ENCODE data around the gene FBXL17.

DNA sequence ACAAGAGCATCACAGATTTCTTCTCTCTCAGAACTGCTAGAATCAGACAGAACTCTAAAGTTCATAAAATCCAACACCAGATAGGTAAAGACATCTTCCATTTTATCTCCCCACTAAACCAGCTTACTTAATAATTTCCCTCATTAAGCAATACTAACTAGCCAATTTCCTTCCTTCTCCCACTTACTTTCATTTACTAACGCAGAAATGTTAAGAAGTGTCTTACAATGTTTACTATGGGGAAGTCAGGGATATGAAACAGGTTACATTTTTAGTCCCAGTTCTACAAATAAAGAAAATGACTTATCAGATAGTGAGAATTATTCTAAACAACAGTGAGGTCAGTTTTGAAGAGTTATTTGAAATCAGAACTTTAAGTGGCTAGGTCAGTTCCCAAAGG, 236.5 kb downstream of the FBXL17 start:
- TF ChIP-seq EZH2 (IDR thresholded peaks at IDR 0.05; ENCODE audit: insufficient read depth, poor library complexity, severe bottlenecking) (no peak), EZH2phosphoT487 (IDR thresholded peaks at IDR 0.05; ENCODE audit: insufficient read depth, low read depth) (no peak)

Data from GM23248 (cell line).